Body of pancreas (tissue), 4 donors: ENCODE data around the gene LGR6. TPM values are rescaled to one million over a fixed set of nuclear protein-coding genes. Genes with fewer than 3 reads are reported as not detected.

Experiments used
- ATAC-seq: fragments of 150-250 bp; one replicate; pipeline ENCODE4 v1.9.1; 2016
- DNase-seq, 4 donors: peaks; one replicate each; pipeline ENCODE4 v3.0.0-alpha.2; 2019
- H3K27ac ChIP-seq, 4 donors: fragments of 200-600 bp; sonication (generic); 1 replicate in 3 of 4; 2 replicates in 1 of 4; pipeline versions ENCODE4 v1.5.1 to v1.6.1; 2016 to 2019; ENCODE audit warnings: mild to moderate bottlenecking in 1 of 4, mixed read lengths in 1 of 4, moderate library complexity in 1 of 4
- H3K27me3 ChIP-seq, 2 donors: fragments of 200-600 bp; sonication (generic); one replicate each; pipeline ENCODE4 v1.6.0; 2016; ENCODE audit warnings: mild to moderate bottlenecking in 1 of 2
- H3K36me3 ChIP-seq, 2 donors: fragments of 200-600 bp; sonication (generic); replicated peaks in 1 of 2; 2 replicates each; pipeline ENCODE4 v1.5.1; 2016; ENCODE audit warnings: low read depth in 2 of 2; ENCODE audit not compliant: insufficient read depth in 1 of 2
- H3K4me1 ChIP-seq: fragments of 200-600 bp; sonication (generic); one replicate; pipeline ENCODE4 v1.6.0; 2016
- H3K4me3 ChIP-seq, 2 donors: fragments of 200-600 bp; sonication (generic); 1 replicate in 1 of 2; 2 replicates in 1 of 2; pipeline ENCODE4 v1.5.1; 2016 to 2019
- H3K9me3 ChIP-seq, 3 donors: fragments of 200-600 bp; sonication (generic); 1 replicate in 2 of 3; 2 replicates in 1 of 3; pipeline ENCODE4 v1.5.1; 2016
- POLR2A ChIP-seq, 3 donors: fragments of 450-650 bp; IDR thresholded peaks; one replicate each; pipeline ENCODE4 v1.6.1; 2016; ENCODE audit warnings: antibody characterized with exemption in 3 of 3, mild to moderate bottlenecking in 2 of 3
- WGBS, 2 donors: methylation state at CpG; one replicate each; pipeline ENCODE4 v1.1.5; 2017; 5-methylcytosine and 5-hydroxymethylcytosine counted together
- intact Hi-C: fragments of 100-400 bp; cut with DNase I; formaldehyde crosslinking; loops from one replicate; pipeline ENCODE4 v1.15.1; 2023
- total RNA-seq, 2 donors: library from RNA; depleted of rRNA; stranded (reverse); fragments of >200 nt; gene quantifications; one replicate each; pipeline ENCODE4 v1.1.0, GENCODE V29; 2016
- TF ChIP-seq, protein P1 (sequence below), 7 experiments: fragments of 450-650 bp in 4 of 7; fragments of 200-600 bp in 3 of 7; sonication (generic) in 3 of 7; IDR thresholded peaks; one replicate each; pipeline ENCODE4 v1.5.1; 2016 to 2019; ENCODE audit warnings: antibody characterized with exemption in 7 of 7

LGR6 gene
- total RNA-seq, 2 donors from 2014 or later: 0.52 TPM; not detected in 1

DNA sequence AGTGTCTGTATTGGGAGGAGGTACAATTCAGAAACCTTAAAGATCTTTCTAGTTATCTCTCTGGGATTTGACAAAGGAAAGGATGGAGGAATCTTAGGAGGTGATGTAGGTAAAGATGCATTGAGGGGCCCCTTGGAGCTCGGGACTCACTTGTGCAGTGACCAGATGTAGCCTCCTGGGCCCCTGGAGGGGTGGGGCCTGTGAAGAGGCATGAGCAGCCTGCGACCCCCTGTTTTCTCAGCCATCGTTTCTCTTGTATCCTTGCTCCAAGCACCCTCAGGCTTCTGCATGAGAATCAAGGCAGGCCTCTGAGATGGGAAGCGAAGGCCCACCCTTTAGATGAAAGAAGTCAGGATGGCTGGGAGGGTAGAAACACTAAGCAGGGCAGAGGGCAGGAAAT is 39.6 kb downstream of the LGR6 start:
- H3K36me3 ChIP-seq: no peaks in the 10 kb centered on the region
- H3K27me3 ChIP-seq: no peaks in the 10 kb centered on the region
- no peak overlapping the region for H3K27ac ChIP-seq
- DNase-seq (no peak), ATAC-seq (no peak)
- 39 to 62% methylated on average over 4 of the region's 4 CpGs for WGBS, 2 donors
- no peak for TF ChIP-seq POLR2A (IDR thresholded peaks at IDR 0.05)
- TF ChIP-seq, protein P1, sequence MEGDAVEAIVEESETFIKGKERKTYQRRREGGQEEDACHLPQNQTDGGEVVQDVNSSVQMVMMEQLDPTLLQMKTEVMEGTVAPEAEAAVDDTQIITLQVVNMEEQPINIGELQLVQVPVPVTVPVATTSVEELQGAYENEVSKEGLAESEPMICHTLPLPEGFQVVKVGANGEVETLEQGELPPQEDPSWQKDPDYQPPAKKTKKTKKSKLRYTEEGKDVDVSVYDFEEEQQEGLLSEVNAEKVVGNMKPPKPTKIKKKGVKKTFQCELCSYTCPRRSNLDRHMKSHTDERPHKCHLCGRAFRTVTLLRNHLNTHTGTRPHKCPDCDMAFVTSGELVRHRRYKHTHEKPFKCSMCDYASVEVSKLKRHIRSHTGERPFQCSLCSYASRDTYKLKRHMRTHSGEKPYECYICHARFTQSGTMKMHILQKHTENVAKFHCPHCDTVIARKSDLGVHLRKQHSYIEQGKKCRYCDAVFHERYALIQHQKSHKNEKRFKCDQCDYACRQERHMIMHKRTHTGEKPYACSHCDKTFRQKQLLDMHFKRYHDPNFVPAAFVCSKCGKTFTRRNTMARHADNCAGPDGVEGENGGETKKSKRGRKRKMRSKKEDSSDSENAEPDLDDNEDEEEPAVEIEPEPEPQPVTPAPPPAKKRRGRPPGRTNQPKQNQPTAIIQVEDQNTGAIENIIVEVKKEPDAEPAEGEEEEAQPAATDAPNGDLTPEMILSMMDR (IDR thresholded peaks at IDR 0.05): no peak
- H3K4me3 ChIP-seq: no peak overlapping the region
- H3K9me3 ChIP-seq: no peaks in the 10 kb centered on the region
- intact Hi-C loops: no loop called here
- H3K4me1 ChIP-seq: no peaks in the 10 kb centered on the region

DNA sequence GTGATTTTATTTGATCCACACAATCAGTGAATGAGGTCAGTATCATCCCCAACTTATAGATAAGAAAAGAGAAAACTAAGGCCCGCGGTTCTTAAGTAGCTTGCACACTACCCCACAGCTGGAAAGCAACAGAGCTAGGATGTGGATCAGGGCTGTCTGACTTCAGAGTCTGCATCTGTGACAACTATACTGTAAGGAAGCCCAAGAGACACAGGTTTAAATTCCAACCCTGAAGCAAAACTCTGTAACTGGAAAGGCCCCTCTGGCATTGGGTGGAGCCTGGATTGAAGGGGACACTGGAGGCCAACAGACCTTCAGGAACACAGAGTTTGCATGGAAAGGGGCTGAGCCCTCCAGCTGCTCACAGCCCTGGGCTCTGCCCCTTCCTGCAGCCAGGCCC is 40.2 kb downstream of the LGR6 start:
- intact Hi-C loops: no loop called here
- no peaks in the 10 kb centered on the region for H3K36me3 ChIP-seq
- ATAC-seq (no peak), DNase-seq (no peak)
- no peaks in the 10 kb centered on the region for H3K9me3 ChIP-seq
- H3K4me1 ChIP-seq: no peaks in the 10 kb centered on the region
- H3K27me3 ChIP-seq: no peaks in the 10 kb centered on the region
- TF ChIP-seq, protein P1 (IDR thresholded peaks at IDR 0.05): no peak
- no peak for TF ChIP-seq POLR2A (IDR thresholded peaks at IDR 0.05)
- 67 to 77% methylated on average over 2 of the region's 2 CpGs for WGBS, 2 donors
- H3K4me3 ChIP-seq: no peak overlapping the region
- H3K27ac ChIP-seq: no peak overlapping the region

DNA sequence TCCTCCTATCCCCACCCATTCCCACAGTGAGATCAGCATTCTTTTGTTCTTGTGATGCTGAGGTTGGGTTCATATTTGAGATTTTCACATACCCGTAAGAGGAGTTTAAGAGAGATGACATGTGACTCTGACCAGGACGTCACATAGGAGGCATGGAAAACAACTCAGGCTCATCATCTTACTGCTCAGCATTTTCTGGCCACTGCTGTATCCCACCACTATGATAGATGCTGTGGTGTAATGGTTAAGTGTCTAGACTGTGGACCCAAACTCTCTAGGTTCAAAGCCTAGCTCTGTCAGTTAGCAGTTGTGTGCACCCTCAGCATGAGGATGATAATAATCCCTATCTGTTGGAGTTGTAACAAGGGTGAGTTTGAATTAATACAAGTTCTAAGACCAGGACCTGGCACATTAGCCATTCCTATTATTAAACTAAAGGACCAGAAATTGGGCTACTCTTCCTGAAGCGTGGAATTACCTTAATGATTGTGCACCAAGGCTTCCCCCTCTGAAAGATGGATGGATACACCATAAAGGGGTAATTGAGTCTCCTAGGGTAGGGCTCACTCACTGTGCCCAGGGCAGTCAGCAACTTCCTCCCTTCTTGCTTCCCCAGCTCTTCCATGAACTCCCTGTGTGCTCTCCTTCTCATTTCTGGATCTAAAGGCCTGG is 40.9 kb downstream of the LGR6 start:
- 73 to 83% methylated on average over 3 of the region's 3 CpGs for WGBS, 2 donors
- Histone ChIP-seq H3K9me3 (no peaks in the 10 kb centered on the region), H3K27me3 (no peaks in the 10 kb centered on the region), H3K27ac (no peak overlapping the region), H3K36me3 (no peaks in the 10 kb centered on the region), H3K4me1 (no peaks in the 10 kb centered on the region), H3K4me3 (no peak overlapping the region)
- no peak for DNase-seq
- intact Hi-C loops: no loop called here
- TF ChIP-seq, protein P1 (IDR thresholded peaks at IDR 0.05): no peak
- no peak for TF ChIP-seq POLR2A (IDR thresholded peaks at IDR 0.05)
- ATAC-seq: no peak

DNA sequence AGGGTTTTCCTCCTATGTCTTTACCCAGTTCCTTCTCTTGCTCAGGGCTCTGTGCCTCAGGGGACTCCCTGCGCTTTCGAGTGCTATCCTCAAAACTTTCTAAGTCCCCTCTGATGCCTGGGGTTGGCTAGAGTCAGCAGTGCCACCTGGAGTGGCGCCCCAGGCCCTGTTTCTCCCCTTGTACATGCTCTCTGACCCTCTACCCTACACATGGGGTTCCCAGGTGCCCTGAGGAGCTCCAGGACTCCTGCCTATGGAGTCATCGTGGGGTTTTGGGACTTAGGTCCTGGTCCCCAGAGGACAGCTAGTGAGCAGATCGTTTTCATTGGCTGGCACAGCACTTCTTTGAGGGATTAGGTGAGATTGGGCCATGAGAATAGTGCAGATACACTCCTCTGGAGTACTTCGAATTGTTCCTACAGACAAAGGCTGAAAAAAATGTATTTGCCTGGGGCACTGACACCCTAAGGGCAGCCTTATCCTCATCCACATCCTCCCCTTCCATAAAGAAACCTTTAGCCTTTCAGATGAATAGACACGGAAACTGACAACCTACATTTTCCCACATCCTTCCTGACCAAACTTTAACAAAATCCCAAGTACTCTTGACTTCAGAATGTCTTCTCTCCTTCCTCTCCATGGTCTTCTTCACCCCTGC is 41.5 kb downstream of the LGR6 start:
- TF ChIP-seq, protein P1 (IDR thresholded peaks at IDR 0.05): no peak
- TF ChIP-seq POLR2A (IDR thresholded peaks at IDR 0.05): no peak
- intact Hi-C loops: no loop called here
- H3K27me3 ChIP-seq: no peaks in the 10 kb centered on the region
- ATAC-seq (no peak), DNase-seq (no peak)
- H3K9me3 ChIP-seq: no peaks in the 10 kb centered on the region
- H3K36me3 ChIP-seq: no peaks in the 10 kb centered on the region
- 52 to 61% methylated on average over 7 of the region's 7 CpGs for WGBS, 2 donors
- no peak overlapping the region for H3K4me3 ChIP-seq
- H3K4me1 ChIP-seq: no peaks in the 10 kb centered on the region
- H3K27ac ChIP-seq: no peak overlapping the region
